Activated CD4-positive, alpha-beta T cell treated with anti-CD3 and anti-CD28 coated beads for 36 hours (primary cell): ENCODE data around the gene TRAPPC10. TPM values are rescaled to one million over a fixed set of nuclear protein-coding genes. Genes with fewer than 3 reads are reported as not detected.

Experiments used
- ATAC-seq: fragments of 200-7000 bp; cut with Tn5 transposase; one replicate; pipeline ENCODE4 v1.10.0; 2021; ENCODE audit warnings: mild to moderate bottlenecking, moderate library complexity
- CTCF ChIA-PET: fragments of 350-600 bp; sonication (Branson Sonifier 250); formaldehyde crosslinking; loops from one replicate; lab custom pipeline; 2021; ENCODE audit warnings: antibody characterized with exemption; lab: Charles Lee
- POLR2A ChIA-PET: fragments of 350-600 bp; sonication (Branson Sonifier 250); formaldehyde crosslinking; loops from one replicate; lab custom pipeline; 2021; ENCODE audit warnings: antibody characterized with exemption, inconsistent platforms; lab: Charles Lee
- DNase-seq: peaks from one replicate; pipeline ENCODE4 v3.0.0-alpha.2; 2020
- H3K27ac Mint-ChIP-seq: one replicate; pipeline ENCODE4 v1.8.0; 2021; ENCODE audit warnings: mixed read lengths
- H3K27me3 Mint-ChIP-seq: one replicate; pipeline ENCODE4 v1.8.0; 2021; ENCODE audit warnings: mixed read lengths
- H3K36me3 Mint-ChIP-seq: one replicate; pipeline ENCODE4 v1.8.0; 2021; ENCODE audit warnings: low read depth, mixed read lengths
- H3K4me1 Mint-ChIP-seq: one replicate; pipeline ENCODE4 v1.8.0; 2021; ENCODE audit warnings: mixed read lengths
- H3K4me3 Mint-ChIP-seq: one replicate; pipeline ENCODE4 v1.8.0; 2021; ENCODE audit warnings: mild to moderate bottlenecking, moderate library complexity, mixed read lengths
- H3K9me3 Mint-ChIP-seq: one replicate; pipeline ENCODE4 v1.8.0; 2021; ENCODE audit warnings: low read depth, mixed read lengths
- intact Hi-C, 2 experiments: fragments of 100-400 bp; cut with DNase I in 1 of 2; cut with micrococcal nuclease in 1 of 2; formaldehyde crosslinking; loops; one replicate each; pipeline versions ENCODE4 v1.14.2 to v1.15.1; 2022 to 2024; cut with DNase I, micrococcal nuclease
- total RNA-seq, 2 experiments: library from RNA; stranded (reverse); gene quantifications; one replicate each; pipeline ENCODE4 v1.2.3, GENCODE V29; 2021

The TRAPPC10 gene
- total RNA-seq, 2 experiments from 2014 or later: 40.2 to 58.7 TPM

DNA sequence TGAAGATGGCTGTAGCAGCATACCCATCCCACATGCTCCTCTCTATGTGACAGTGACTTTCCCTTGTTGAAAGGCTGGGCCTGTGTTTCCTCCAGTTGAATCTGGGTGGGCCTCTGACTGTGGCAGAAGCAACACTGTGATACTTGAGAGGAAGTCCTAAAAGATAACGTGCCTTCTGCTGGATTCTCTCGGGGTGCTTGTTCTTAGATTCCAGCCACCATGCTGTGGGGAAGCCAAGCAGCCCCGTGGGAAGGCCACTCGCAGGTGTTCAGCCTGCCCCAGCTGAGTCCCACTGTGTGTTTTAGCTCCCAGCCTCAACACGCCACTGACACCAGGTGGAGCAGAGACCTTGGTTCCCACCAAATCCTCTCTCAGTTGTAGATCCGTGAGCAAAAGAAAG is 31.5 kb downstream of the TRAPPC10 start:
- H3K4me1 Mint-ChIP-seq: peaks cover 13% of the 10 kb centered on the region
- POLR2A ChIA-PET: no interaction called here
- H3K9me3 Mint-ChIP-seq: no peaks in the 10 kb centered on the region
- CTCF ChIA-PET: interaction anchor here (0.6 to 0.7 kb wide), 2 partner anchors 35 to 728 kb away, joined by 3 to 6 read pairs; no protein-coding TSS in a partner anchor
- no peaks in the 10 kb centered on the region for H3K27me3 Mint-ChIP-seq
- intact Hi-C loops: no loop called here
- H3K27ac Mint-ChIP-seq: no peak overlapping the region
- H3K4me3 Mint-ChIP-seq: no peak overlapping the region
- ATAC-seq: no peak
- no peak for DNase-seq
- H3K36me3 Mint-ChIP-seq: peaks cover 26% of the 10 kb centered on the region

DNA sequence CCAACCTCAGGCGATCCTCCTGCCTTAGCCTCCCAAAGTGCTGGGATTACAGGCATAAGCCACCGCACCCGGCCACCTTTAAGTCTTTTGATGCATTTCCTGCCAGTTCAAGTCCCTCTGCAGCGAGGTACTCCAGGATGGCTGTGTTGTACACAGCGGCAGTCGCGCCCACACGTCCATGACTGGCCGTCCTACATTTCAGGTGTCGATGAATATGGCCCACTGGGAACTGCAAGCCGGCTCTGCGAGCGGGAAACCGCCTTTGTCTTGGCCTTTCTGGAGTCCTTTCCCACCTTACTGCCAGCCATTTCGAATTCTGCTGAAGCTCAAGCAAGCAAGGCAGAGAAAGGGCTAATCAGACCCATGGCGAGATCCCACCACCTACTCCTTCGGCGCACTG is 34.6 kb downstream of the TRAPPC10 start:
- CTCF ChIA-PET: no interaction called here
- no peak for DNase-seq
- H3K27me3 Mint-ChIP-seq: no peaks in the 10 kb centered on the region
- intact Hi-C loops: no loop called here
- no peak overlapping the region for H3K27ac Mint-ChIP-seq
- POLR2A ChIA-PET: no interaction called here
- H3K36me3 Mint-ChIP-seq: peaks cover 17% of the 10 kb centered on the region
- no peak overlapping the region for H3K4me3 Mint-ChIP-seq
- no peak for ATAC-seq
- H3K4me1 Mint-ChIP-seq: peaks cover 14% of the 10 kb centered on the region
- no peaks in the 10 kb centered on the region for H3K9me3 Mint-ChIP-seq

DNA sequence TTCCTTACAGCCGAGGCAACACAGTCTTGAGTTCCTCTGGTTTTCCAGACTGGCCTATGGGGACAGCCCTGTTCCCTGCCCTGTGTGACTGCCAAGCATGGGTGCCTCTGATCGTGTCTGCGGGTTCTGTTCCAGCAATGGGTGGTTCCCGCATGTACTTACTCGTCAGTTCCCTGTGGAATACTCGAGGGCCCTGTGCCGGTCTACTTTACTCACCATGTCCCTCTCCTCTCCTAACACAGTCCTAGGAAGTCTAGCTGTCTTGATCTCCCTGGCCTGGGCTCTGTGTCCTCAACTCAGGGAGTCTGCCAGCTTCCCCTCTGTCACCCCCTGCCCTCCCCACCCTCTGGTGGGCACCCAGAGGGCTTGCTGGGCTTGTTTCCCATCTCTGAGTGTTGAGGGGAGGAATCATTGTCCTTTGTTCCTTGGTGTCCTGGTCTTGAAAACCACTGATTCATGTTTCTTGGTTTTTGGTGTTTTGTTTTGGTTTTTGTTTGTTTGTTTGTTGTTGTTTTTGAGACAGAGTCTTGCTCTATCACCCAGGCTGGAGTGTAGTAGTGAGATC is 36.0 kb downstream of the TRAPPC10 start:
- H3K4me3 Mint-ChIP-seq: no peak overlapping the region
- no peaks in the 10 kb centered on the region for H3K9me3 Mint-ChIP-seq
- POLR2A ChIA-PET: interaction anchor here (0.7 kb wide), 1 partner anchor 16 kb away, joined by 3 read pairs; no protein-coding TSS in a partner anchor
- no peaks in the 10 kb centered on the region for H3K27me3 Mint-ChIP-seq
- H3K36me3 Mint-ChIP-seq: peaks cover 16% of the 10 kb centered on the region
- peaks cover 8% of the 10 kb centered on the region for H3K4me1 Mint-ChIP-seq
- no peak for DNase-seq
- H3K27ac Mint-ChIP-seq: no peak overlapping the region
- CTCF ChIA-PET: interaction anchor here (0.6 to 0.7 kb wide), 2 partner anchors 10 to 276 kb away, joined by 3 to 4 read pairs; no protein-coding TSS in a partner anchor
- intact Hi-C loops: no loop called here
- ATAC-seq: no peak

- H3K4me3 Mint-ChIP-seq: no peak overlapping the region
- DNase-seq (no peak), ATAC-seq (no peak)
- H3K4me1 Mint-ChIP-seq: peaks cover 6% of the 10 kb centered on the region
- no peaks in the 10 kb centered on the region for H3K9me3 Mint-ChIP-seq
- peaks cover 20% of the 10 kb centered on the region for H3K36me3 Mint-ChIP-seq
- no peaks in the 10 kb centered on the region for H3K27me3 Mint-ChIP-seq
- CTCF ChIA-PET: no interaction called here
- POLR2A ChIA-PET: no interaction called here
- no peak overlapping the region for H3K27ac Mint-ChIP-seq
- intact Hi-C loops: no loop called here
Measured at GRCh38 chr21:44049182-44049581, 37.1 kb downstream of the TRAPPC10 start.

DNA sequence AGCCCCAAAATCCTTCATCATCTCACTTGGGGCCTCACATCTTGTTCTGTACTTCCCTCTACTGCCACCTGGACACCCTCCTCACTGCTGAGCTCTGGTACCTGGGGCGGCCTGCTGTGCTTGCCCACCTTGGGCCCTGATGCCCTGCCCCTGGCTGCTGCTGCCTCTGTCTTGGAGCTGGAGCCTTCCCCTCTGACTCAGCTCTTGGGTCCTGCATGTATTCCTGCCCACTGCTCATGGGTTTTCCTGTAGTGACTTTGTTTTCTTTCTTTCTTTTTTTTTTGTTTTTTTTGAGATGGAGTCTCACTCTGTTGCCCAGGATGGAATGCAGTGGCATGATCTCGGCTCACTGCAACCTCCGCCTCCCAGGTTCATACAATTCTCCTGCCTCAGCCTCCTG is 37.5 kb downstream of the TRAPPC10 start:
- intact Hi-C loops: no loop called here
- H3K27me3 Mint-ChIP-seq: no peaks in the 10 kb centered on the region
- ChIA-PET CTCF (no interaction called here), POLR2A (no interaction called here)
- DNase-seq (no peak), ATAC-seq (peak; percentile 19)
- peaks cover 6% of the 10 kb centered on the region for H3K4me1 Mint-ChIP-seq
- H3K9me3 Mint-ChIP-seq: no peaks in the 10 kb centered on the region
- no peak overlapping the region for H3K4me3 Mint-ChIP-seq
- peaks cover 20% of the 10 kb centered on the region for H3K36me3 Mint-ChIP-seq
- H3K27ac Mint-ChIP-seq: no peak overlapping the region

DNA sequence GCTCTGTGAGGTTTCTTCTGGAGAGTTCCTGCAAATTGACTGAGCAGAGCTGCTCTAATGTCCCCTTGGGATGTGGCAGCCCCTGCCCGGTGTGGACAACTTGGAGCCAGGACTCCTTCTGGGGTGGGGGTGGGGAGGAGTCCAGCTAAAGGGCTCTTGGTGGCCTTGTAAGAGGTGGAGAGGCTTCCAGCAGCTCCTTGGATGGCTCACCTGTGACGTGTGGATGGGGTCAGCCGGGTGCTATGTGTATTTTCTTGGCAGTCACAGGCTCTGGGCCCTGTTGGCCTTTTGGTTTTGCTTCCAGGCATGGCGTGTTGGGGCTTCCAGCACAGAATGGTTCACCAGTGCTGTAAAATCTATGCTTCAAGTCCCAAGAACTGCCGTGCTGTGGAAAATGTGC is 38.2 kb downstream of the TRAPPC10 start:
- Mint-ChIP-seq H3K36me3 (peaks cover 22% of the 10 kb centered on the region), H3K9me3 (no peaks in the 10 kb centered on the region), H3K27ac (no peak overlapping the region), H3K4me3 (no peak overlapping the region), H3K27me3 (no peaks in the 10 kb centered on the region), H3K4me1 (peaks cover 8% of the 10 kb centered on the region)
- ChIA-PET CTCF (interaction anchor here (1.2 kb wide), 1 partner anchor 13 kb away, joined by 3 read pairs; no protein-coding TSS in a partner anchor), POLR2A (no interaction called here)
- no peak for ATAC-seq
- intact Hi-C loops: no loop called here
- no peak for DNase-seq

DNA sequence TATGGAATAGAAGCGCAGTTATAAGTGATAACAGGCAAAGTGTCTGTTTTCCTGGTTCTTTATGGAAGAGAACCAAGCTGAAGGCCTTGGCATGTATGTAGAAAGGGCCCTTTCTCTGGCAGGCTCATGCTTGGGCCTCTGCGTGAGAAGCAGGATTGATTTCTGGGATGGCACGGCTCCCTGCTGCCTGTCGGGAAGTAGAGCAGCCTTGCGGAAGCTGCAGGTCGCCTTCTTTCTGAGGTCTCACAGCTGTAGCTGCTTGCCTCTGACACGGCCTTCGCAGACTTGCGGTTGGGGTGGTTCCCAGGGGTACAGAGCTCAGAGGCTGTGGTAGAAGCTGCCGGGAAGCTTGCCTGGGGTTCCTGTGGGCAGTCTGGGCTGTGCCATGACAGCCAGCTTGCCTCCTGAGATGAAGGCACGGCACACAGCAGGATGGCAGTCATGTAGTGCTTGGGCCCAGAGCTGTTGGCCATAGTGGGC is 39.4 kb downstream of the TRAPPC10 start:
- DNase-seq: no peak
- POLR2A ChIA-PET: interaction anchor here (0.9 kb wide), 1 partner anchor 31 kb away, joined by 3 read pairs; no protein-coding TSS in a partner anchor
- Mint-ChIP-seq H3K4me3 (no peak overlapping the region), H3K27ac (no peak overlapping the region), H3K9me3 (no peaks in the 10 kb centered on the region), H3K27me3 (no peaks in the 10 kb centered on the region), H3K4me1 (peaks cover 8% of the 10 kb centered on the region), H3K36me3 (peaks cover 27% of the 10 kb centered on the region)
- intact Hi-C loops: no loop called here
- ATAC-seq: no peak
- CTCF ChIA-PET: no interaction called here

GRCh38 chr21:44052071-44052829 is 40.1 kb downstream of the TRAPPC10 start:
- intact Hi-C loops: no loop called here
- ChIA-PET POLR2A (interaction anchor here (0.9 kb wide), 1 partner anchor 32 kb away, joined by 3 read pairs; no protein-coding TSS in a partner anchor), CTCF (no interaction called here)
- Mint-ChIP-seq H3K4me1 (peaks cover 14% of the 10 kb centered on the region), H3K36me3 (peaks cover 27% of the 10 kb centered on the region), H3K9me3 (no peaks in the 10 kb centered on the region), H3K27ac (peak overlapping the region; percentile 48), H3K4me3 (no peak overlapping the region), H3K27me3 (no peaks in the 10 kb centered on the region)
- ATAC-seq (no peak), DNase-seq (no peak)

GRCh38 chr21:44052830-44053226 is 40.7 kb downstream of the TRAPPC10 start:
- intact Hi-C loops: no loop called here
- DNase-seq (no peak), ATAC-seq (no peak)
- Mint-ChIP-seq H3K27ac (no peak overlapping the region), H3K27me3 (no peaks in the 10 kb centered on the region), H3K36me3 (peaks cover 27% of the 10 kb centered on the region), H3K4me1 (peaks cover 20% of the 10 kb centered on the region), H3K4me3 (no peak overlapping the region), H3K9me3 (no peaks in the 10 kb centered on the region)
- CTCF ChIA-PET: interaction anchor here (0.6 kb wide), 1 partner anchor 87 kb away, joined by 3 read pairs; no protein-coding TSS in a partner anchor
- POLR2A ChIA-PET: no interaction called here

GRCh38 chr21:44053567-44053966 is 41.5 kb downstream of the TRAPPC10 start:
- intact Hi-C loops: no loop called here
- H3K4me1 Mint-ChIP-seq: peaks cover 27% of the 10 kb centered on the region
- H3K27ac Mint-ChIP-seq: no peak overlapping the region
- no peaks in the 10 kb centered on the region for H3K27me3 Mint-ChIP-seq
- ATAC-seq: no peak
- DNase-seq: no peak
- H3K36me3 Mint-ChIP-seq: peaks cover 32% of the 10 kb centered on the region
- ChIA-PET POLR2A (no interaction called here), CTCF (interaction anchor here (1.0 kb wide), 1 partner anchor 40 kb away, joined by 4 read pairs; no protein-coding TSS in a partner anchor)
- no peak overlapping the region for H3K4me3 Mint-ChIP-seq
- no peaks in the 10 kb centered on the region for H3K9me3 Mint-ChIP-seq

DNA sequence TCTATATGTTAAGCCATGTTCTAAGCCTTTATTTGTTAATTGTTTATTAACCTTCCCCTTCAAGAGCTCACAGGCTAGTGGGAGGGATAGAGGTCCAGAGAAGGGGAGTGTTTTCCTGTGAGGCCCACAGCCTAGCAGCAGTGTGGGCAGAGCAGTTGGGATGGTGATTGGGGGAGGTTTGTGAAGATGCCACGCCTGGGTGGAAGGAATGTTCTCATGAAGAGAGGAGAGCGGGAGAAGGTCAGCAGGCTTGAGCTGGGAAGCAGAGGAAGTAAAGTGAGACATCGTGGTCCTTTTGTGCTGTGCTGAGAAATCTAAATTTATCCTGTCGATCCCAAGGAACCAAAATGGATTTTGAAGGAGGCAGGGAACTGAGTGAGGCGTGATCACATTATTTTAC is 42.6 kb downstream of the TRAPPC10 start:
- Mint-ChIP-seq H3K27me3 (no peaks in the 10 kb centered on the region), H3K27ac (peak overlapping the region; percentile 80), H3K9me3 (no peaks in the 10 kb centered on the region), H3K4me3 (no peak overlapping the region), H3K36me3 (peaks cover 40% of the 10 kb centered on the region), H3K4me1 (peaks cover 28% of the 10 kb centered on the region)
- intact Hi-C loops: loop anchor here in 1 of 2 experiments (5.0 kb wide), 1 partner anchor 267 kb away; the partner anchor contains the start of gene RRP1
- ChIA-PET CTCF (no interaction called here), POLR2A (no interaction called here)
- DNase-seq (no peak), ATAC-seq (no peak)
